Mammary epithelial cell (primary cell): ENCODE data around the gene PADI6.

Experiments used
- EZH2 ChIP-seq: IDR thresholded peaks from 2 replicates; pipeline ENCODE4 v1.6.1; 2012; ENCODE audit warnings: low read length, inconsistent platforms, borderline replicate concordance
- TF ChIP-seq, protein P1 (sequence below), 2 donors: IDR thresholded peaks in 1 of 2; conservative IDR thresholded peaks in 1 of 2; 2 replicates each; pipeline ENCODE4 v1.5.1; 2011 to 2012; ENCODE audit warnings: inconsistent platforms in 2 of 2, low read length in 2 of 2, mild to moderate bottlenecking in 2 of 2, control low read depth in 1 of 2, low read depth in 1 of 2; ENCODE audit not compliant: insufficient read depth in 1 of 2; ENCODE audit errors: extremely low read depth in 1 of 2

DNA sequence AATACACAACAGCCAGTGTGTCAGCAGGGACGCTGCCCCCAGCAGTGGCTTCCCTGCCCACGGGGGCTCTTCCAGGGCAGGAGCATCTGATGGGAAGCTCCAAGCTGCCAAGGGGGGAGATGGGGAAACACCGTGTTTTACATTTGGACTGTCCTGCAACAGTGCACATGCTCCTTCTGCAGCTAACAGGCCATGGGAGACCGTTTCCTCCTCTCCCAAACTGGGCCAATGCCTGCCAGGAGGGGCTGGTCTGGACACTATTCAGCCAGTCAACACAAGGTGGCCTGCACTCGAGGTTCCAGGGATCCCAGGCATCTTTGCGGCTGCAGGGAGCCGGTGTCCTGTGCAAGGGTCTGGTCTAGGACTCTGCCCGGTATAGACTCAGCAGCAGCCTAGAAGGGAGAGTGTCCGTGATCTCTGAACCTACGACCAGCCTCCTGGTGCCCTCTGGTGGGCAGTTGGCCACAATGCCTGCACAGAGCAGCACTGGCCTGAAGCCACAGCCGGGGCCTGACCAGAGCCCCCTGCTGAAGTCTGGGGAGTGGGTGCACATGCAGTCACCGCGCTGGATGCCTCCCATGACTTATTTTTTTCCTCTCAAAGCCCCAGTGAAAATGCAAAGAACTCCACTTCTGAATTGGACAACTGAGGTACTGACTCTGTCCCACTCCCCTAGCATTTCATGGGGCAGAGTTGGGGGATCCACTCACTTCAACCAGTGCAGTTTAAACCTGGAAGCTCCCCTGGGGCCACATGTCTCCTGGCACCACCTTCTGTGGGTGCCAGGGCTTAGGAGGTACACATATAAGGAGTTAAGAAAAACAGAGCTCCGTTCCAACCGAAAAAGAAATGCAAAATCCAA lies 34.1 kb downstream of the PADI6 start:
- TF ChIP-seq, protein P1, sequence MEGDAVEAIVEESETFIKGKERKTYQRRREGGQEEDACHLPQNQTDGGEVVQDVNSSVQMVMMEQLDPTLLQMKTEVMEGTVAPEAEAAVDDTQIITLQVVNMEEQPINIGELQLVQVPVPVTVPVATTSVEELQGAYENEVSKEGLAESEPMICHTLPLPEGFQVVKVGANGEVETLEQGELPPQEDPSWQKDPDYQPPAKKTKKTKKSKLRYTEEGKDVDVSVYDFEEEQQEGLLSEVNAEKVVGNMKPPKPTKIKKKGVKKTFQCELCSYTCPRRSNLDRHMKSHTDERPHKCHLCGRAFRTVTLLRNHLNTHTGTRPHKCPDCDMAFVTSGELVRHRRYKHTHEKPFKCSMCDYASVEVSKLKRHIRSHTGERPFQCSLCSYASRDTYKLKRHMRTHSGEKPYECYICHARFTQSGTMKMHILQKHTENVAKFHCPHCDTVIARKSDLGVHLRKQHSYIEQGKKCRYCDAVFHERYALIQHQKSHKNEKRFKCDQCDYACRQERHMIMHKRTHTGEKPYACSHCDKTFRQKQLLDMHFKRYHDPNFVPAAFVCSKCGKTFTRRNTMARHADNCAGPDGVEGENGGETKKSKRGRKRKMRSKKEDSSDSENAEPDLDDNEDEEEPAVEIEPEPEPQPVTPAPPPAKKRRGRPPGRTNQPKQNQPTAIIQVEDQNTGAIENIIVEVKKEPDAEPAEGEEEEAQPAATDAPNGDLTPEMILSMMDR (conservative IDR thresholded peaks at IDR 0.05 in 1 of 2, IDR thresholded peaks at IDR 0.05 in 1 of 2; ENCODE audit: extremely low read depth in 1 of 2, insufficient read depth in 1 of 2, low read depth in 1 of 2, low read length in 2 of 2), result peak; percentile 79 to 83
- TF ChIP-seq EZH2, result no peak
